Stimulated activated naive CD4-positive, alpha-beta T cell treated with Interleukin-2 at 50 U/mL for 16 hours (primary cell): Measurements from ENCODE around the gene ATAD3B.
A peak's percentile ranks its signal among the peaks of the same experiment; 100 is the strongest.
"Not testable (repeated sequence)": the region's sequence is repeated elsewhere in the genome, so short reads cannot be mapped to it uniquely, and the experiment has no call there.

ENCODE experiments used
- DNase-seq: peaks from one replicate; lab custom pipeline; 2025; lab: John Stamatoyannopoulos, UW

Gene ATAD3B, protein sequence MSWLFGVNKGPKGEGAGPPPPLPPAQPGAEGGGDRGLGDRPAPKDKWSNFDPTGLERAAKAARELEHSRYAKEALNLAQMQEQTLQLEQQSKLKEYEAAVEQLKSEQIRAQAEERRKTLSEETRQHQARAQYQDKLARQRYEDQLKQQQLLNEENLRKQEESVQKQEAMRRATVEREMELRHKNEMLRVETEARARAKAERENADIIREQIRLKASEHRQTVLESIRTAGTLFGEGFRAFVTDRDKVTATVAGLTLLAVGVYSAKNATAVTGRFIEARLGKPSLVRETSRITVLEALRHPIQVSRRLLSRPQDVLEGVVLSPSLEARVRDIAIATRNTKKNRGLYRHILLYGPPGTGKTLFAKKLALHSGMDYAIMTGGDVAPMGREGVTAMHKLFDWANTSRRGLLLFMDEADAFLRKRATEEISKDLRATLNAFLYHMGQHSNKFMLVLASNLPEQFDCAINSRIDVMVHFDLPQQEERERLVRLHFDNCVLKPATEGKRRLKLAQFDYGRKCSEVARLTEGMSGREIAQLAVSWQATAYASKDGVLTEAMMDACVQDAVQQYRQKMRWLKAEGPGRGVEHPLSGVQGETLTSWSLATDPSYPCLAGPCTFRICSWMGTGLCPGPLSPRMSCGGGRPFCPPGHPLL

DNA sequence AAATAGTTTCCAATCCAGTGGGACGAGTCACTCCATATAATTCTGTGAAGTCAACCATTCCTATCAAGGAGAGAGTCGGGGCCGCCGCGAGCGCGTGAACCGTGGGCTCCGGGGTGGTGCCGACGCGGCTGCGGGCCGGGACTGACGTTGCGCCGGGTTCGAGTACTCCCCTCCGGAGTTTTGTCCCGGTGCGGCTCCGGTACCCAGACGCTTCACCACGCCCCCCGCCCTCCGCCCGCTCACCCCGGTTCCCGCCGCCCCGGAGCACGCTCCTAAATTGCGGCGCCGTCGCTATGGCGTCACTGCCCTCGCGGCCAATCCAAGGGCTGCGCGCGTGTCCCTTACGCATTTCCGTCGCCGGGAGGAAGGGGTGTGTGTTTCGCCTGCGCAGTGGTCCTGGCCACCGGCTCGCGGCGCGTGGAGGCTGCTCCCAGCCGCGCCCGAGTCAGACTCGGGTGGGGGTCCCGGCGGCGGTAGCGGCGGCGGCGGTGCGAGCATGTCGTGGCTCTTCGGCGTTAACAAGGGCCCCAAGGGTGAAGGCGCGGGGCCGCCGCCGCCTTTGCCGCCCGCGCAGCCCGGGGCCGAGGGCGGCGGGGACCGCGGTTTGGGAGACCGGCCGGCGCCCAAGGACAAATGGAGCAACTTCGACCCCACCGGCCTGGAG, at the start of gene ATAD3B:
Gene ATAD3B (plus strand): TSS at position 377 of the 664 bp plus-strand sequence. CDS start 120 bp downstream, at position 497.
- DNase-seq: peak; percentile 93

GRCh38 chr1:1421907-1422464, 49.6 kb upstream of the ATAD3B start:
- no peak for DNase-seq

DNA sequence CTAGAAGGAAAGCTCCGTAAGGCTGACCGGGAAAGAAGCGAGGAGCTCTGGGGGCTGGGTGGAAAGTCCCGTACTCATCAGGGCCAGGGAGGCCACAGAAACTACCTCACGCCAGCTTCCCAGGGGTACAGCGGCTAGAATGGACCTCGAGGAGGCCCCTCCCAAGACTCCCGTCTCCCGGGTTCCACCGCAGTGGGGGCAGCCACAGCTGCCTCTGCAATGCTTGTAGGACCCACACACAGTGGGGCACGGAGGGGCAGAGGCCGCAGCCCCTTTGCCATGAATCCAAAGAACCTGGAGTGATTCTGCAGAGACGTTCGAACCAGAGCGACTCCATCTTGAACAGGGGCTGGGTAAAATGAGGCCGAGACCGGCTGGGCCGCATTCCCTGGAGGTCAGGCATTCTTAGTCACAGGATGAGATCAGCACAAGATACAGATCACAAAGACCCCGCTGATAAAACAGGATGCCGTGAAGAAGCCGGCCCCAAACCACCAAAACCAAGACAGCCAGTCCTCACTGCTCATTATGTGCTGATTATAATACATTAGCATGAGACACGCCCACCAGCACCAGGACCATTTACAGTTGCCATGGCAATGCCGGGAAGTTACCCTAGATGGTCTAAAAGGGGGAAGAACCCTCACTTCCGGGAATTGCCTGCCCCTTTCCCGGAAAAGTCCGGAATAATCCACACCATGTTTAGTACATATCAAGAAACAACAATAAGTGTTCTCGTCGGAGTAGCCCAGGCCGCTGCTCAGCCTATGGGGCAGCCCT, 48.9 kb upstream of the ATAD3B start:
- DNase-seq: no peak

GRCh38 chr1:1423245-1423597, 48.3 kb upstream of the ATAD3B start:
- DNase-seq: no peak

- no peak for DNase-seq
Observed at GRCh38 chr1:1424707-1425106, 46.9 kb upstream of the ATAD3B start.

DNA sequence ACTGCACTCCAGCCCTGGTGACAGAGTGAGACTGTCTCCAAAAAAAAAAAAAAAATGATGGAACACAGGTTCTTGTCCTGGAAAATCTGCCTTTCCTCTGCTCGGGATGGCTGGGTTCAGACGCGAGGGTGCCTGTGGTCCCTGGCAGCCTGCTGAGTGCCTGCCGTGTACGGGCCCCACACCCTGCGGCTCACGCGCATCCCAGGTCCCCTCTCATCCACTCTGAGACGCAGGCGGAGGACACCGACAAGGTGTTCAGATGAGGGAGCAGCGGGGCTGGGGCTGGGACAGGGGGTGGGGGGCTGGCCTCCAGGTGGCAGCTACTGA, 46.2 kb upstream of the ATAD3B start:
- DNase-seq: no peak

DNA sequence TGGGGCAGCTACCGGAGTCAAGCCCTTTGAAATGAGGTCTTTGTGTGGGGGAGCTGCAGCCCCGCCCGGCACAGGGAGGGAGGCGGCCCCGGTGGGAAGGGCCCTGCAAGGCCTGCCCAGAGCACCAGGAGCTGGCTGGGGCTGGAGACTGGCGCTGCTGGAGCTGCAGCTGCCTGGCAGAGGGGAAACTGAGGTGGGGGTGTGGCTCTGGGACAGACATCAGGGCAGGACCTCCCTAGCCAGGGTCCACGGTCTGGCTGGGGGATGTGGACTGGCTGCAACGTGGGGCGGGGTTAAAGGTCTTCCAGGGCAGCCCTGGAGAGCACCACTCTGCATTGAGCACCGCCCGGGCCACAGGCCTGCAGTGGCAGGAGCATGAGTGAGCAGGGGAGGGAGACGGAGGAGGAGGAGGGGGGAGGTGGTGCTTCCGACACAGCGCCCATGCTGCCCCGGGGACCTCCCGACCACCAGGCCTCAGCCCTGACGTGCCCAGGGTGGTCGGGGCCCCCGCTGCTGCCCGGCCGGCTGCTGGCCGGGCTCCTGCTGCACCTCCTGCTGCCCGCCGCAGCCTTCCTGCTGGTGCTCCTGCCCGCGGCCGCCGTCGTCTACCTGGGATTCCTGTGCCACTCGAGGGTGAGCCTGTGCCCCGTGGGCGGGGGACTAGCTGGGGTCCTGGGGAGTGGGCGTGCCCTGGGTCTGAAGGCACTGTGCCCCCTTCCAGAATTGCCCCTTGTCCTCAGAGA, 45.6 kb upstream of the ATAD3B start:
- DNase-seq: no peak

DNA sequence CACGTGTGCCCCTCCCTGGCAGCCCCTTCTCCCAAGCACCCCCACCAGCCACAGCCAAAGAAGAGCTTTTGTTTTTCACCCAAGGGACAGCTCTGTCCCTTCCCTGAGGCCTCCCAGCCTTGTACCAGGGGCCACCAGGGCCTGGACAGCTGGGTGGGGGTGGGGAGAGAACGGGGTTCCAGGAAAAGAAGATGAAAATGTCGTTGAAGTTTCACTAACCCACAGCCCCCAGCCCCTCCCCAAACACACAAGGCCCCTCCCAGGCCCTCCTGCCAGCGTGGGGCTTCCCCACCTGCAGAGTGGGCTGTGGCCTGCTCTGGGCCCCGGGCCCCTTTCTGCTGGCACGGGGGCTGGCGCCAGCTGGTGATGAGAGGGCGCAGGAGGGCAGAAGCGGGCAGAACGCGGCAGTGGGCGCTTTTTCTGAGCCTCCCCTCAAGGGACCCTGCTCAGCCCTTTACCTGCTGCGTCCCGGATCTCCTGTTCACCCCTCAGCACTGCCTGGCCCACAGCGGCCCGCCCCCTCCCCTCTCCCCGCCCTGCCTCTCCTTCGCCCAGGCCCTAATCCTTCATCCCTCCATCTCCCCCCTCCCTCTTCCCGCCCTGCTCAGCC, 45.0 kb upstream of the ATAD3B start:
- no peak for DNase-seq

DNA sequence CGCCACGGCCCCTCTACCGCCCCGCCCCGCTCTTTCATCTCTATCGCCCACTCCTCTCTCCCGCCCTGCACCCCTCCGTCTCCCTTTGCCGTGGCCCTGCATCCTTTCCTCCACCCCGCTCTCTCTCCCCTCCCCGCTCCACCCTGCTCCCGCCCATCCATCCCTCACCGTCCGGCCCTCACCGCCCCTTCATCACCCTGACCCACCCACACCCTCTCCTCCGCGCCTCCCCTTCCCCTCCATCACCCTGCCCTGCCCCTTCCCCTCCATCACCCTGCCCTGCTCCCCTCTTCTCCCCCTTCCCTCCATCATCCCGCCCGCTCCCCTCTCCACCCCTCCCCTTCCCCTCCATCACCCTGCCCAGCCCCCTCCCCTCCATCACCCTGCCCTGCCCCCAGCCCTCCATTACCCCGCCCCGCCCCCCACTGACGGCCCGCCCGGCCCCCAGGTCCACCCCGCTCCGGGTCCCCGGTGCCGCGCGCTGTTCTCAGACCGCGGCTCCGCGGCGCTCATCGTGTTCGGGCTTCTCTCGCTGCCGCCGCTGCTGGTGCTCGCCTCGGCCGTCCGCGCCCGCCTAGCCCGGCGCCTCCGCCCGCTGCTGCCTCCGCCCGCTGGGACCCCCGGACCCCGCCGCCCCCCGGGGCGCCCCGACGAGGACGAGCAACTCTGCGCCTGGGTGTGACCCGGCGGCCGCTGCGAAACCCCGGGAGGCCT, 44.3 kb upstream of the ATAD3B start:
- DNase-seq: no peak

DNA sequence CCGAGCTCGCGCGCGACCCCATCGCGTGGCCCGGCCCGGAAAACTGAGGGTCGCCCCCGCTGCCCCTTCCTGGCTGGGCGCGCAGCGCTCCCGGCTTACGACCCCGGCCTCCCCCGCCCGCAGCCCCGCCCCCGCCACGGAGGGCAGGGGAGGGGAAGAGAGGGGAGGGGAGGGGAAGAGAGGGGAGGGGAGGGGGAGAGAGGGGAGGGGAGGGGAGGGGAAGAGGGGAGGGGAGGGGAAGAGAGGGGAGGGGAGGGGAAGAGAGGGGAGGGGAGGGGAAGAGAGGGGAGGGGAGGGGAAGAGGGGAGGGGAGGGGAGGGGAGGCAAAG, 43.8 kb upstream of the ATAD3B start:
- no peak for DNase-seq

DNA sequence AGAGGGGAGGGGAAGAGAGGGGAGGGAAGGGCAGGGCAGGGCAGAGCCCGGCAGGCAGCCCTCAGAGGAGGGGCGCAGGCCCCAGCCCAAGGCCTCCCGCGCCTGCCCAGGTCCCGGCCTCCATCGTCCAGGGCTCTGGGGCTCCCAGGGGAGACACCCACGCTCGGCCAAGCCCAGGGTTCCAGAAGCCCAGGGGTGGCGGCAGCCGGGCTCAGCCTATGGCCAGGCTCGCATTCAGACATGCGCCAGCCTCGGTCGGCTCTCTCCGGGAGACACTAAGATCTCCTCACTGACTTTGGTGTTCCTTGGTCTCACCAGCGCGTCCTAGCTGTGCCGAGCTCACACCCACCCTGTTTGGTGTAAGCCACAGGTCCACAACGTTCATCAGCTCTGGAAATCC, 43.4 kb upstream of the ATAD3B start:
- DNase-seq: no peak

DNA sequence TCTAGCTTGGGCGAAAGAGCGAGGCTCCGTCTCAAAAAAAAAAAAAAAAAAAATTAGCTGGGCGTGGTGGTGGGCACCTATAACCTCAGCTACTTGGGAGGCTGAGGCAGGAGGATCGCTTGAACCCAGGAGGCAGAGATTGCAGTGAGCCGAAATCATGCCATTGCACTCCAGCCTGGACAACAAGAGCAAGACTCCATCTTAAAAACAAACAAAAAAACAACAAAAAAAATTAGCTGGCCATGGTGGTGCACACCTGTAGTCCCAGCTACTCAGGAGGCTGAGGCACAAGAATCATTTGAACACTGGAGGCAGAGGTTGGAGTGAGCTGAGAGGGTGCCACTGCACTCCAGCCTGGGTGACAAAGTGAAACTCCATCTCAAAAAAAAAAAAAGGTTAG, 42.6 kb upstream of the ATAD3B start:
- not testable (repeated sequence) for DNase-seq

DNA sequence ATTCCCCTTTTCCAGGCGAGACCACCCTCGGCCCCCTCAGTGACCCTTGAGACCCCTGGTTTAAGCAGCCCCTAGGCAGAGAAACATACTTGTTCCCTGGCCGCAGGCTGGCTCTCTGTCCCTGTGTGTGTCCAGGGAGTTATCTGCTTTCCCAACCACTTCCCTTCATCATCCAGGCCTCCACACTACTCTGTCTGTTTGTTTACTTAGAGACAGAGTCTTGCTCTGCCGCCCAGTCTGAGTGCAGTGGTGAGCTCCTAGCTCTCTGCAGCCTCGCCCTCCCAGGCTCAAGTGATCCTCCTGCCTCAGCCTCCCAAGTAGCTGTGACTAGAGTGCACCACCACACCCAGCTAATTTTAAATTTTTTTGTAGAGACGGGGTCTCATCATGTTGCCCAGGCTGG, 41.9 kb upstream of the ATAD3B start:
- DNase-seq: no peak

GRCh38 chr1:1430114-1430982, 41.2 kb upstream of the ATAD3B start:
- DNase-seq: no peak

DNA sequence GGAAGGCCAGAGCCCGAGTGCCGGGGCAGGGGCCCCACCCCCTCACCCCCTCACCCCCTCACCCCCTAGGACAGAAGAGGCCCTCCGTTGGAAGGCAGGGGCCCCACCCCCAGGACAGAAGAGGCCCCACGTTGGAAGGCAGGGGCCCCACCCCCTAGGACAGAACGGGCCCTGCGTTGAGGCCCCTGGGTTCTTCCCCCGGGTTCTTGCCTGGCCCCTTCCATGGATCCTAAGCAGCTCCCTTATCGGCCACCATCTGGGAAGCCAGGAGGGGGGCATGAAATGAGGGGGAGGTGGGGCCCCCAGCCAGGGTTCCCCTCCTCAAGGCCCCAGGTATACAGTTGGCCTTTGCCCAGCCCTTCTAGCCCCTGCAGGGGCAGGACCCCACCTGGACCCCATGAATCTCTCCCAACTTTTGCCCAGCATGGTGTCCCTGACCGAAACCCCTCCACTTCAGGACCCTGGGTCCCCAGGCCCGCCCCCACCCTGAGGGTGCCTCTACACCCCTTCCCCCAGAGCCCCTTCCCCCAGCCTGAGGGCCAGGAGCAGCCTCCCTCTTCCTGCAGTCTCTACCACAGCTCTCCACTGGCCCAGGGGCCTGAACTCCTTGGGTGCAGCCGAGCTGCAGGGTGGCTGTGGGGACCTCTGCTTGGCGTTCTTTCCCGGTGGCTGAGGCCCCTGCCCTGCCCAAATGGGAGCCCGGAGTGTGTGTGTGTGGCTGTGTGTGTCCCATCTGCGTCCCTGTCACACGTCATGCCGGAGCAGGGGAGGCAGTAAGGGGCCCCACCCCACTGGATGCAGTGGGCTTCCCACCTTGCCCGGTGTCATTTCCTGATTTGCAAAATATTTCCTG, 40.3 kb upstream of the ATAD3B start:
- no peak for DNase-seq

GRCh38 chr1:1431845-1432273, 39.7 kb upstream of the ATAD3B start:
- DNase-seq: no peak

DNA sequence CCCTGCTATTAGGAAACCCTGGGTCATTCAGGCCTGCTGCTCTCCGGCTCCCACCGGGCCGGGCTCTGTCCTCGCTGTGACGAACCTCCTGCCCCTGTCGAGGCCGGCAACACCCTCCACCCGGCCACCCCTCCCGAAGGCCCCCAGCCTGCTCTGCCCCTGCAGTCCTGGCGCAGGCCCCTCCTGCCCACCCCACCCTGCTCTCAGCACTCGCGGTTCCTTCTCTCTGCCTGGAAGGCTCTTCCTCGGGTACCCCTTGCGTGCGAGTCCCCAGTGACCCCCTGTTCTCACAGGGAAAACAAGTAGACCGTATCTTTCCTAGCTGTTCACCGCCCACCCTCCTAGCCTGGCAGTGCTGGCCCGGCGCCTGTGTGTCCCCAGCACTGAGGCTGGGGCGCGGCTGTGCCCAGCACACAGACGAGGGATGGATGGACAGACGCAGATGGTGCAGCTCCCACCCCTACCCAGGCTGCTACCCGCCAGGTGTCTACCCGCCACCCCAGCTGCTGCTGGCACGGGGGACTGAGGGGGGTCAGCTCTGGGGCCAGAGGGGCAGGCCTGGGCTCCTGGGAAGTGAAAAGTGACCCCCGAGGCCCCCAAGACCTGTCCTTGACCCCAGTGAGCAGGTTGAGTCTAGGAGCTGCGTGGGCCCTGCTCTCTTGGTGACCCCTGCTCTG, 39.2 kb upstream of the ATAD3B start:
- DNase-seq: no peak
